H1 (cell line): Measurements from ENCODE around the gene PEX5L. TPM values are rescaled to one million over a fixed set of nuclear protein-coding genes. Genes with fewer than 3 reads are reported as not detected.

ENCODE experiments used
- CTCF ChIA-PET: fragments of 300-600 bp; sonication (Branson Sonifier 250); formaldehyde crosslinking; loops from one replicate; lab custom pipeline; 2021; ENCODE audit not compliant: partially characterized antibody; lab: Charles Lee
- POLR2A ChIA-PET: fragments of 300-600 bp; sonication (Branson Sonifier 250); formaldehyde crosslinking; loops from one replicate; lab custom pipeline; 2021; ENCODE audit warnings: inconsistent platforms; ENCODE audit not compliant: partially characterized antibody; lab: Charles Lee
- DNase-seq, 2 experiments: peaks; one replicate each; pipeline versions ENCODE4 v3.0.0 to v3.0.0-alpha.2; 2010 to 2022; ENCODE audit warnings: low spot score in 2 of 2, low read depth in 1 of 2, mixed read lengths in 1 of 2
- FAIRE-seq: peaks from 2 replicates; lab custom pipeline; 2011; peaks lifted over from hg19 to GRCh38; lab: Jason Lieb, UNC
- H2AFZ ChIP-seq: 2 replicates; pipeline ENCODE4 v1.8.1; 2012; ENCODE audit warnings: low read length, inconsistent platforms
- H2AK5ac ChIP-seq: 2 replicates; pipeline ENCODE4 v1.6.1; 2013; ENCODE audit warnings: low read depth, low read length
- H2BK120ac ChIP-seq: replicated peaks from 2 replicates; pipeline ENCODE3; 2013; ENCODE audit warnings: low read depth, low read length, inconsistent platforms
- H2BK12ac ChIP-seq: 2 replicates; pipeline ENCODE4 v1.6.1; 2013; ENCODE audit warnings: low read depth, low read length
- H2BK15ac ChIP-seq: 2 replicates; pipeline ENCODE4 v1.6.1; 2013; ENCODE audit warnings: low read length
- H2BK20ac ChIP-seq: 2 replicates; pipeline ENCODE4 v1.6.1; 2013; ENCODE audit warnings: low read length
- H2BK5ac ChIP-seq: 2 replicates; pipeline ENCODE4 v1.6.1; 2013; ENCODE audit warnings: low read depth, low read length
- H3K14ac ChIP-seq: 2 replicates; pipeline ENCODE4 v1.6.1; 2013; ENCODE audit warnings: inconsistent platforms; ENCODE audit not compliant: insufficient read length
- H3K18ac ChIP-seq: 2 replicates; pipeline ENCODE4 v1.6.1; 2013; ENCODE audit warnings: low read length; ENCODE audit errors: extremely low read depth
- H3K23ac ChIP-seq: 2 replicates; pipeline ENCODE4 v1.6.1; 2013; ENCODE audit warnings: inconsistent platforms; ENCODE audit not compliant: insufficient read length
- H3K23me2 ChIP-seq: 2 replicates; pipeline ENCODE4 v1.6.1; 2013; ENCODE audit warnings: low read depth, low read length
- H3K27ac ChIP-seq: 2 replicates; pipeline ENCODE4 v1.6.1; 2011; ENCODE audit warnings: low read depth, low read length, inconsistent platforms
- H3K27me3 ChIP-seq, 4 experiments: replicated peaks in 1 of 4; 1 replicate in 1 of 4; 2 replicates in 3 of 4; pipeline versions ENCODE4 v1.6.1 to v1.8.1; 2011 to 2013; ENCODE audit warnings: low read length in 3 of 4, mild to moderate bottlenecking in 3 of 4, inconsistent platforms in 2 of 4, mixed read lengths in 2 of 4, moderate library complexity in 1 of 4; ENCODE audit not compliant: control insufficient read depth in 3 of 4, insufficient read depth in 3 of 4; ENCODE audit errors: extremely low read depth in 1 of 4
- H3K36me3 ChIP-seq, 4 experiments: 2 replicates each; pipeline versions ENCODE4 v1.6.1 to v1.8.1; 2011 to 2013; ENCODE audit warnings: mild to moderate bottlenecking in 4 of 4, low read length in 3 of 4, moderate library complexity in 2 of 4, control low read depth in 1 of 4, inconsistent platforms in 1 of 4; ENCODE audit not compliant: insufficient read depth in 4 of 4, control insufficient read depth in 2 of 4
- H3K4ac ChIP-seq: replicated peaks from 2 replicates; pipeline ENCODE3; 2013; ENCODE audit warnings: low read length, low read depth, mixed read lengths, inconsistent platforms; ENCODE audit not compliant: insufficient read length
- H3K4me1 ChIP-seq, 4 experiments: replicated peaks in 1 of 4; 1 replicate in 1 of 4; 2 replicates in 3 of 4; pipeline versions ENCODE4 v1.6.1 to v1.8.1; 2011 to 2013; ENCODE audit warnings: low read length in 3 of 4, inconsistent platforms in 2 of 4, mixed read lengths in 1 of 4; ENCODE audit not compliant: insufficient read depth in 4 of 4, control insufficient read depth in 3 of 4
- H3K4me2 ChIP-seq, 2 experiments: 2 replicates each; pipeline versions ENCODE4 v1.6.1 to v1.8.1; 2011 to 2013; ENCODE audit warnings: low read depth in 2 of 2, low read length in 2 of 2, control low read depth in 1 of 2, inconsistent platforms in 1 of 2, mild to moderate bottlenecking in 1 of 2; ENCODE audit not compliant: insufficient read depth in 1 of 2
- H3K4me3 ChIP-seq, 4 experiments: fragments of 200-600, 300-600 bp in 1 of 4; sonication (generic), shearing (Covaris generic), sonication (Bioruptor Twin) in 1 of 4; 2 replicates each; pipeline versions ENCODE4 v1.5.1 to v1.8.1; 2011 to 2016; ENCODE audit warnings: low read length in 4 of 4, low read depth in 3 of 4, control low read depth in 2 of 4, inconsistent platforms in 2 of 4, mild to moderate bottlenecking in 2 of 4, mixed read lengths in 1 of 4, moderate library complexity in 1 of 4; ENCODE audit not compliant: insufficient read depth in 2 of 4; ENCODE audit errors: extremely low read depth in 1 of 4
- H3K56ac ChIP-seq: replicated peaks from 2 replicates; pipeline ENCODE3; 2013; ENCODE audit warnings: low read depth, mild to moderate bottlenecking, mixed read lengths, low read length, inconsistent platforms; ENCODE audit not compliant: insufficient read length
- H3K79me1 ChIP-seq: 2 replicates; pipeline ENCODE4 v1.6.1; 2013; ENCODE audit warnings: low read depth, low read length, control low read depth
- H3K79me2 ChIP-seq, 2 experiments: 2 replicates each; pipeline versions ENCODE4 v1.6.1 to v1.8.1; 2012 to 2013; ENCODE audit warnings: low read length in 2 of 2, mild to moderate bottlenecking in 2 of 2, inconsistent platforms in 1 of 2; ENCODE audit not compliant: insufficient read depth in 2 of 2, control insufficient read depth in 1 of 2
- H3K9ac ChIP-seq, 4 experiments: replicated peaks in 1 of 4; 1 replicate in 1 of 4; 2 replicates in 3 of 4; pipeline versions ENCODE4 v1.6.1 to v1.8.1; 2011 to 2013; ENCODE audit warnings: low read depth in 3 of 4, low read length in 3 of 4, control low read depth in 2 of 4, mild to moderate bottlenecking in 2 of 4, moderate library complexity in 2 of 4, inconsistent platforms in 1 of 4; ENCODE audit errors: extremely low read depth in 1 of 4
- H3K9me3 ChIP-seq, 2 experiments: 2 replicates each; pipeline versions ENCODE4 v1.6.1 to v1.8.1; 2012 to 2013; ENCODE audit warnings: mild to moderate bottlenecking in 2 of 2, moderate library complexity in 2 of 2, control low read depth in 1 of 2, inconsistent platforms in 1 of 2, low read depth in 1 of 2, low read length in 1 of 2, mixed read lengths in 1 of 2; ENCODE audit not compliant: insufficient read depth in 2 of 2
- H4K20me1 ChIP-seq, 2 experiments: replicated peaks in 1 of 2; 2 replicates each; pipeline versions ENCODE3 to v1.8.1; 2011 to 2013; ENCODE audit warnings: inconsistent platforms in 2 of 2, low read length in 2 of 2, mild to moderate bottlenecking in 1 of 2; ENCODE audit not compliant: insufficient read depth in 2 of 2, control insufficient read depth in 1 of 2
- H4K5ac ChIP-seq: 2 replicates; pipeline ENCODE4 v1.6.1; 2013; ENCODE audit warnings: low read length, low read depth, mixed read lengths, inconsistent platforms; ENCODE audit not compliant: insufficient read length
- H4K8ac ChIP-seq: 2 replicates; pipeline ENCODE4 v1.8.0; 2013; ENCODE audit warnings: mild to moderate bottlenecking, moderate library complexity, low read length, inconsistent platforms; ENCODE audit not compliant: insufficient read depth; ENCODE audit errors: extremely low read depth
- H4K91ac ChIP-seq: replicated peaks from 2 replicates; pipeline ENCODE3; 2013; ENCODE audit warnings: low read length, mixed read lengths, inconsistent platforms; ENCODE audit not compliant: insufficient read length
- ASH2L ChIP-seq: fragments of 200-600, 300-600 bp; sonication (generic); IDR thresholded peaks from one replicate; pipeline ENCODE4 v1.7.1; 2017; ENCODE audit warnings: low read length
- JUND ChIP-seq: IDR thresholded peaks from 2 replicates; pipeline ENCODE4 v1.6.1; 2011; ENCODE audit warnings: mild to moderate bottlenecking, improper control_type of control experiment, low read length
- POLR2AphosphoS5 ChIP-seq: IDR thresholded peaks from 2 replicates; pipeline ENCODE4 v1.6.1; 2011; ENCODE audit warnings: low read depth, low read length
- RBBP5 ChIP-seq: IDR thresholded peaks from 2 replicates; pipeline ENCODE4 v1.7.1; 2012; ENCODE audit warnings: low read depth, mild to moderate bottlenecking, inconsistent platforms, low read length, moderate library complexity, borderline replicate concordance
- RXRA ChIP-seq: IDR thresholded peaks from 2 replicates; pipeline ENCODE4 v1.6.1; 2011; ENCODE audit warnings: low read depth, mild to moderate bottlenecking, low read length, moderate library complexity; ENCODE audit not compliant: insufficient read depth
- WGBS, 2 experiments: shearing (Covaris generic) in 1 of 2; methylation state at CpG; one replicate each; pipeline versions ENCODE4 v1.1.6 to v1.1.7; 2013 to 2015; ENCODE audit warnings: low lambda C conversion rate in 2 of 2, mixed read lengths in 2 of 2, inconsistent platforms in 1 of 2, low coverage in 1 of 2, missing lambda C conversion rate in 1 of 2; ENCODE audit not compliant: insufficient replicate concordance in 2 of 2, insufficient coverage in 1 of 2, insufficient read length in 1 of 2; ENCODE audit errors: extremely low coverage in 1 of 2, missing lambda C conversion rate in 1 of 2; 5-methylcytosine and 5-hydroxymethylcytosine counted together
- long read RNA-seq, 2 experiments: library from RNA in 1 of 2; library from capped mRNA in 1 of 2; stranded (forward); transcript quantifications; one replicate each; pipeline ENCODE4 v2.0.0, GENCODE V29; 2021; ENCODE audit warnings: inconsistent platforms in 1 of 2
- polyA minus RNA-seq, 3 experiments: library from RNA; depleted of rRNA, polyadenylated mRNA; stranded (reverse); fragments of >200 nt; gene quantifications; 1 replicate in 2 of 3; 2 replicates in 1 of 3; pipeline ENCODE4 v1.2.3, GENCODE V29; 2011
- polyA plus RNA-seq, 7 experiments: library from polyadenylated mRNA; depleted of rRNA in 3 of 7; stranded (reverse) in 5 of 7; unstranded in 2 of 7; fragments of >200 nt in 5 of 7; fragments of 200-250 nt in 2 of 7; gene quantifications; 1 replicate in 5 of 7; 2 replicates in 1 of 7; 4 replicates in 1 of 7; pipeline versions ENCODE4 v1.2.1 to v1.2.3, GENCODE V29; 2011 to 2013; ENCODE audit warnings: missing spikeins in 2 of 7, mixed read lengths in 2 of 7
- total RNA-seq: library from RNA; stranded (reverse); fragmentation: NEBNext Ultra II Directional; extraction: Animal tissue kit (Norgen Biotek cat#: 25700); gene quantifications from 2 replicates; pipeline ENCODE4 v1.2.1, GENCODE V29; 2021

Gene PEX5L, protein sequence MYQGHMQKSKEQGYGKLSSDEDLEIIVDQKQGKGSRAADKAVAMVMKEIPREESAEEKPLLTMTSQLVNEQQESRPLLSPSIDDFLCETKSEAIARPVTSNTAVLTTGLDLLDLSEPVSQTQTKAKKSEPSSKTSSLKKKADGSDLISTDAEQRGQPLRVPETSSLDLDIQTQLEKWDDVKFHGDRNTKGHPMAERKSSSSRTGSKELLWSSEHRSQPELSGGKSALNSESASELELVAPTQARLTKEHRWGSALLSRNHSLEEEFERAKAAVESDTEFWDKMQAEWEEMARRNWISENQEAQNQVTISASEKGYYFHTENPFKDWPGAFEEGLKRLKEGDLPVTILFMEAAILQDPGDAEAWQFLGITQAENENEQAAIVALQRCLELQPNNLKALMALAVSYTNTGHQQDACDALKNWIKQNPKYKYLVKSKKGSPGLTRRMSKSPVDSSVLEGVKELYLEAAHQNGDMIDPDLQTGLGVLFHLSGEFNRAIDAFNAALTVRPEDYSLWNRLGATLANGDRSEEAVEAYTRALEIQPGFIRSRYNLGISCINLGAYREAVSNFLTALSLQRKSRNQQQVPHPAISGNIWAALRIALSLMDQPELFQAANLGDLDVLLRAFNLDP
- total RNA-seq (4.2 and 4.9 TPM in 2 replicates), polyA plus RNA-seq (2011; rRNA removed) (0.80 and 0.89 TPM in 2 replicates), polyA minus RNA-seq (2011; rRNA and poly(A)+ RNA removed) (2.5 and 2.6 TPM in 2 replicates)
- polyA plus RNA-seq (2011; cell fraction: cytosol; rRNA removed), result 1.1 TPM
- polyA plus RNA-seq (2011; cell fraction: nucleus; rRNA removed), result 4.4 TPM
- polyA plus RNA-seq (2012, experiment 1 of 2), result 1.1 to 1.8 TPM (median 1.7 TPM) in 4 replicates
- 0.28 TPM for polyA plus RNA-seq (2012, experiment 2 of 2)
- polyA plus RNA-seq (2013, experiment 1 of 2), result 2.6 TPM
- 2.4 TPM for polyA plus RNA-seq (2013, experiment 2 of 2)
- 2.3 TPM for polyA minus RNA-seq (2011; cell fraction: cytosol; rRNA and poly(A)+ RNA removed)
- polyA minus RNA-seq (2011; cell fraction: nucleus; rRNA and poly(A)+ RNA removed), result 23.7 TPM
- long read RNA-seq, experiment 1, full-length matches to known transcripts, result 1 of 2 reads
- long read RNA-seq, experiment 1, partial matches to known transcripts, result 1 of 2 reads
- long read RNA-seq, experiment 1, other reads (novel, unspliced or antisense), result 0 of 2 reads
- long read RNA-seq, experiment 2, partial matches to known transcripts, result 0 of 1 reads
- long read RNA-seq, experiment 2, other reads (novel, unspliced or antisense), result 1 of 1 reads

DNA sequence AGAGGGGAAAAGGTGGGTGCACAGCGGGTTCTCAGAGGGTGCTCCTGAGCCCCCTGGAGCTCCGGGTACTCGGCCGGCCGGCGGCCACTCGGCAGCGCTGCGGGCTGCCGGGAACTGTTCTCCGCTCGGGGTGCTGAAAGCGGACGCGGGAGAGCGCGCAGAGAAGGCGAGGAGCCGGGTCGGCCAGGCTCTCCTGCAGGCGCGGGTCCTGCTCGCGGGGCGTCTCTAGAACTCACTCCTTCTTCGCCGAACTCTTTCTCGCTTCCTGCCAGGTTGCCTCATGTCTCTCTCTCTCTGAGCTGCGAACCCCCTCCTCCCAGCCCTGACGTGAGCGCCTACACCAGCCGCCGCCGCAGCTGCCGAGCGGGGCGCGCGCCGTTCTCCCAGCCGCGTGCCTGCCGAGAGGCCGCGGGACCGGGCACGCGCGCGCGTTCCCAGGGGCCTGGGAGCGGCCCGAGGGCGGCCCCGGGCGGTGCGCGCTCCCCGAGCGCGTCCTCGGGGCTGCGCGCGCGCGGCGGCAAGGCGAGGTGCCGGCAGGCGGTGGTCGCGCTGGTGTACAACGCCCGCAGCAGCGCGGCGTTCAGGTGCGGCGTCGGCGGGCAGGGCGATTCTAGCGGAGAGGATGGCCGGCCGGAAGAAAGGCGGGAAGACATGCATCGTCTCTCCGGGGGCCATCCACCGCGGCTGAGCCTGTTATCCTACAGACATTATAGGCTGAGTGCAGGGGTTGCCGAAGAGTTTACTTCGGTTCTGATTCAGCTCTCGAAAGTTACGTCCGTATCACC, at the start of gene PEX5L:
PEX5L (minus strand) TSS at position 267 of the 785 bp plus-strand sequence. CDS start 338 bp downstream, outside the sequence.
- Histone ChIP-seq H3K56ac (no peak within 1 kb of the TSS), H4K20me1 (no peaks in the 10 kb centered on the region), H3K9me3 (no peaks in the 10 kb centered on the region), H2BK15ac (no peak within 1 kb of the TSS), H2AFZ (peak within 1 kb of the TSS; percentile 95), H3K18ac (peak within 1 kb of the TSS; percentile 39; the same call in 1 of the 2 replicates), H3K14ac (no peak within 1 kb of the TSS), H3K36me3 (no peaks in the 10 kb centered on the region), H3K4ac (no peak within 1 kb of the TSS), H2BK120ac (no peak within 1 kb of the TSS), H3K79me1 (no peaks in the 10 kb centered on the region), H2AK5ac (no peak within 1 kb of the TSS), H4K5ac (no peak within 1 kb of the TSS), H4K8ac (no peak within 1 kb of the TSS; the same call in 1 of the 2 replicates), H3K4me1 (peaks cover 0 to 9% (median 3%) of the 10 kb centered on the region in 4 experiments; a peak in 2 of 7 replicates), H3K23ac (no peak within 1 kb of the TSS), H3K4me2 (peak within 1 kb of the TSS; percentile 72 to 98), H3K4me3 (peak within 1 kb of the TSS; percentile 51 to 76 (median 66)), H2BK20ac (no peak within 1 kb of the TSS), H2BK12ac (no peak within 1 kb of the TSS), H3K79me2 (no peaks in the 10 kb centered on the region; a peak in 1 of 4 replicates), H3K27ac (no peak within 1 kb of the TSS), H3K27me3 (peaks cover 0 to 3% (median 1%) of the 10 kb centered on the region in 4 experiments; a peak in 1 of 7 replicates), H2BK5ac (peak within 1 kb of the TSS; percentile 17; the same call in 1 of the 2 replicates), H3K9ac (peak within 1 kb of the TSS; percentile 60 to 79 (median 66)), H3K23me2 (peaks cover 8% of the 10 kb centered on the region), H4K91ac (no peak within 1 kb of the TSS)
- DNase-seq (peak; percentile 33 to 91), FAIRE-seq (no peak)
- WGBS, 2 experiments, result 2% methylated on average over 67 of the region's 96 CpGs; no CpG with 5 or more reads in 1 of the 2 experiments
- ChIA-PET CTCF (interaction anchor here (0.9 to 1.6 kb wide), 2 partner anchors 226 to 299 kb away, joined by 3 to 4 read pairs; no protein-coding TSS in a partner anchor), POLR2A (interaction anchor here (0.6 to 2.0 kb wide), 13 partner anchors 10 to 767 kb away, joined by 3 to 7 read pairs (median 4); partner anchors contain the start of gene TTC14)
- TF ChIP-seq POLR2AphosphoS5 (0 out of 2 replicates have a peak, but pooled peaks have one; percentile 22), RBBP5 (peak; percentile 79; the same call in 1 of the 2 replicates), JUND (no peak), ASH2L (peak; percentile 92), RXRA (no peak)
